ENCODE measurements around the gene AASDH. TPM values are rescaled to one million over a fixed set of nuclear protein-coding genes. Genes with fewer than 3 reads are reported as not detected.

AASDH gene
- total RNA-seq, 1 donor from 2014 or later, result 7.3 TPM

DNA sequence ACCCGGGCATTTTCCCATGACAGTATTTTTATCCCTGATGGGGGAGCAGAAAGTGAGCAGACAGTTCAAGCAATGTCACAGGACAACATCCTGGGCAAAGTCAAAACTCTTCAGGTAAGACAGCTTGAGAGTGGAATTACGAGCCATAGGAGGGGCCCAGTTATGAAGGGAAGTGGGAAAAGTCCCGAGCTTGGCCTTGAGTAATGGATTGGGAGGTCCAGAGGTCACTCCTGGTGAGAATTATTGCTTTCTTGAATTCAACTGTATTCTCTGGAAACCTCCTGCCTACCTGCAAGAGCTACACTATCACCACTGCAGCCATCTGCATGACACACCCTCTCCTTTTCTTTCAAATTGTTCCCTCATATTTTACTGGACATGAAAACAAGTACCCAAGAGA lies 89.1 kb downstream of the AASDH start:
- Histone ChIP-seq H3K4me3 (ENCODE audit: insufficient read depth, low read depth, low read length) (no peak overlapping the region), H3K27ac (ENCODE audit: low read depth, low read length) (no peak overlapping the region), H3K9ac (ENCODE audit: low read length) (no peak overlapping the region), H2AFZ (ENCODE audit: low read depth, low read length) (no peak overlapping the region), H3K4me1 (ENCODE audit: insufficient read depth, low read length) (peaks cover 6% of the 10 kb centered on the region), H3K4me2 (ENCODE audit: low read length) (no peak overlapping the region), H3K9me3 (ENCODE audit: insufficient read depth, low read depth, low read length) (no peaks in the 10 kb centered on the region), H3K79me2 (ENCODE audit: insufficient read depth, low read length) (no peaks in the 10 kb centered on the region), H3K36me3 (ENCODE audit: insufficient read depth, low read length) (no peaks in the 10 kb centered on the region), H4K20me1 (ENCODE audit: insufficient read depth, low read length) (no peaks in the 10 kb centered on the region), H3K27me3 (ENCODE audit: insufficient read depth, low read length) (no peaks in the 10 kb centered on the region)
- DNase-seq (ENCODE audit: low read depth), result no peak
- Mint-ChIP-seq H3K4me1 (ENCODE audit: low read depth, unreplicated experiment) (no peaks in the 10 kb centered on the region), H3K9me3 (ENCODE audit: unreplicated experiment) (no peaks in the 10 kb centered on the region), H3K27me3 (ENCODE audit: low read depth, unreplicated experiment) (no peaks in the 10 kb centered on the region), H3K27ac (ENCODE audit: unreplicated experiment) (no peak overlapping the region), H3K4me3 (ENCODE audit: unreplicated experiment) (no peak overlapping the region), H3K36me3 (ENCODE audit: low read depth, unreplicated experiment) (peaks cover 2% of the 10 kb centered on the region)
- TF ChIP-seq, protein P1, sequence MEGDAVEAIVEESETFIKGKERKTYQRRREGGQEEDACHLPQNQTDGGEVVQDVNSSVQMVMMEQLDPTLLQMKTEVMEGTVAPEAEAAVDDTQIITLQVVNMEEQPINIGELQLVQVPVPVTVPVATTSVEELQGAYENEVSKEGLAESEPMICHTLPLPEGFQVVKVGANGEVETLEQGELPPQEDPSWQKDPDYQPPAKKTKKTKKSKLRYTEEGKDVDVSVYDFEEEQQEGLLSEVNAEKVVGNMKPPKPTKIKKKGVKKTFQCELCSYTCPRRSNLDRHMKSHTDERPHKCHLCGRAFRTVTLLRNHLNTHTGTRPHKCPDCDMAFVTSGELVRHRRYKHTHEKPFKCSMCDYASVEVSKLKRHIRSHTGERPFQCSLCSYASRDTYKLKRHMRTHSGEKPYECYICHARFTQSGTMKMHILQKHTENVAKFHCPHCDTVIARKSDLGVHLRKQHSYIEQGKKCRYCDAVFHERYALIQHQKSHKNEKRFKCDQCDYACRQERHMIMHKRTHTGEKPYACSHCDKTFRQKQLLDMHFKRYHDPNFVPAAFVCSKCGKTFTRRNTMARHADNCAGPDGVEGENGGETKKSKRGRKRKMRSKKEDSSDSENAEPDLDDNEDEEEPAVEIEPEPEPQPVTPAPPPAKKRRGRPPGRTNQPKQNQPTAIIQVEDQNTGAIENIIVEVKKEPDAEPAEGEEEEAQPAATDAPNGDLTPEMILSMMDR (IDR thresholded peaks at IDR 0.05; ENCODE audit: insufficient read depth, low read depth, low read length), result no peak
- no peak for TF ChIP-seq EZH2 (IDR thresholded peaks at IDR 0.05; ENCODE audit: insufficient read depth, low read length)
- no peak for FAIRE-seq

DNA sequence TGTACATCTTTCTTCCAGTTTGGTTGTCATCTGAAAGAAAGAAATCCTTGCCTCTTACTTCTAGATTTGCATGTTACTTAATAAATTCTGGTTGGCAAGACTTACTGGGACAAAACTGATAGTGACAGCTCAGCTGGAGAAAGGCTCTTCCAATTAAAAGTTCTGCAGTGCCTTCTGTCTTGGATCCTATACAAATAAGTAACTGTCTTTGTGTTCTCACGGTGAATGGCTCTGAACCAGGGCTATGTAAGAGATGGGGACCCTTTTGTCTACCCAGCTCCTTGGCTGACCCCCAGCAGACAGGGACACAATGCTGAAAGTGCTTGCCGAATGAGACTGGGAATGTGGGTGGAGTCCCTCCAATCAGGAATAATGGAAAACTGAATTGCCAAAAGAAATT lies 89.5 kb downstream of the AASDH start:
- no peak for TF ChIP-seq EZH2 (IDR thresholded peaks at IDR 0.05; ENCODE audit: insufficient read depth, low read length)
- TF ChIP-seq, protein P1 (IDR thresholded peaks at IDR 0.05; ENCODE audit: insufficient read depth, low read depth, low read length), result no peak
- no peak overlapping the region for H3K27ac ChIP-seq (ENCODE audit: low read depth, low read length)
- H3K4me1 Mint-ChIP-seq (ENCODE audit: low read depth, unreplicated experiment), result no peaks in the 10 kb centered on the region

DNA sequence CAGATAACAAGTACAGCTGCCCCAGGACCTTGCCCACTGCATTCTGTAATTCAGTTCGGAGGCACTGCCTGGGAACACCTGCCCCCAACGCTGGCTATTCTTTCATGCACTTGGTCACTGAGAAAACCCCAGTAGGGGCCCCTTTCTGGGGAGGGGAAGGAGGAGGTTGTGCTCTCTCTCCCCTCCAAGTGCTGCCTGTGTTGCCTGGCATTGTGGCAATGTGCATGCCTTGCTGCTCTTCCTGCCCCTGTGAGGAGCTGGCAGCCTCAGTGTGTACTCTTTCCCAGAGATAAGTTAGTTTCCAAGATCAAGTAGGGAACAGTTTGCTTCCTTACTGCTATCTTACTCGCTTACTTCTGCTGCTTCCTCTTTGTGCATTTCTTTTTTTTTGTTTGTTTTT lies 90.8 kb downstream of the AASDH start:
- Histone ChIP-seq H3K9ac (ENCODE audit: low read length) (no peak overlapping the region), H3K79me2 (ENCODE audit: insufficient read depth, low read length) (no peaks in the 10 kb centered on the region), H3K27me3 (ENCODE audit: insufficient read depth, low read length) (no peaks in the 10 kb centered on the region), H3K4me3 (ENCODE audit: insufficient read depth, low read depth, low read length) (no peak overlapping the region), H3K27ac (ENCODE audit: low read depth, low read length) (no peak overlapping the region), H3K4me2 (ENCODE audit: low read length) (no peak overlapping the region), H3K4me1 (ENCODE audit: insufficient read depth, low read length) (peaks cover 6% of the 10 kb centered on the region), H4K20me1 (ENCODE audit: insufficient read depth, low read length) (no peaks in the 10 kb centered on the region), H3K36me3 (ENCODE audit: insufficient read depth, low read length) (no peaks in the 10 kb centered on the region), H3K9me3 (ENCODE audit: insufficient read depth, low read depth, low read length) (no peaks in the 10 kb centered on the region), H2AFZ (ENCODE audit: low read depth, low read length) (no peak overlapping the region)
- no peak overlapping the region for H3K27ac Mint-ChIP-seq (ENCODE audit: unreplicated experiment)
- TF ChIP-seq EZH2 (IDR thresholded peaks at IDR 0.05; ENCODE audit: insufficient read depth, low read length), result no peak
- TF ChIP-seq, protein P1 (IDR thresholded peaks at IDR 0.05; ENCODE audit: insufficient read depth, low read depth, low read length), result no peak
- H3K27me3 Mint-ChIP-seq (ENCODE audit: low read depth, unreplicated experiment), result no peaks in the 10 kb centered on the region
- H3K36me3 Mint-ChIP-seq (ENCODE audit: low read depth, unreplicated experiment), result peaks cover 2% of the 10 kb centered on the region
- no peak for DNase-seq (ENCODE audit: low read depth)
- H3K4me3 Mint-ChIP-seq (ENCODE audit: unreplicated experiment), result no peak overlapping the region
- no peak for FAIRE-seq
- no peaks in the 10 kb centered on the region for H3K4me1 Mint-ChIP-seq (ENCODE audit: low read depth, unreplicated experiment)
- peaks cover 2% of the 10 kb centered on the region for H3K9me3 Mint-ChIP-seq (ENCODE audit: unreplicated experiment)

More for the DNA sequence above, 89.5 kb downstream of the AASDH start:
- H3K9me3 Mint-ChIP-seq (ENCODE audit: unreplicated experiment), result no peaks in the 10 kb centered on the region
- peaks cover 6% of the 10 kb centered on the region for H3K4me1 ChIP-seq (ENCODE audit: insufficient read depth, low read length)
- no peaks in the 10 kb centered on the region for H4K20me1 ChIP-seq (ENCODE audit: insufficient read depth, low read length)
- H3K36me3 ChIP-seq (ENCODE audit: insufficient read depth, low read length), result no peaks in the 10 kb centered on the region
- DNase-seq (ENCODE audit: low read depth), result no peak
- no peak overlapping the region for H3K9ac ChIP-seq (ENCODE audit: low read length)
- FAIRE-seq, result no peak
- H2AFZ ChIP-seq (ENCODE audit: low read depth, low read length), result no peak overlapping the region
- no peak overlapping the region for H3K27ac Mint-ChIP-seq (ENCODE audit: unreplicated experiment)
- H3K4me3 ChIP-seq (ENCODE audit: insufficient read depth, low read depth, low read length), result no peak overlapping the region
- H3K9me3 ChIP-seq (ENCODE audit: insufficient read depth, low read depth, low read length), result no peaks in the 10 kb centered on the region
- H3K4me2 ChIP-seq (ENCODE audit: low read length), result no peak overlapping the region
- no peak overlapping the region for H3K4me3 Mint-ChIP-seq (ENCODE audit: unreplicated experiment)
- H3K27me3 Mint-ChIP-seq (ENCODE audit: low read depth, unreplicated experiment), result no peaks in the 10 kb centered on the region
- H3K36me3 Mint-ChIP-seq (ENCODE audit: low read depth, unreplicated experiment), result peaks cover 2% of the 10 kb centered on the region
- no peaks in the 10 kb centered on the region for H3K27me3 ChIP-seq (ENCODE audit: insufficient read depth, low read length)
- no peaks in the 10 kb centered on the region for H3K79me2 ChIP-seq (ENCODE audit: insufficient read depth, low read length)
